ENCODE measurements around the gene GLIS2.

GLIS2 gene

GRCh38 chr16:4309102-4309832 is 6.6 kb upstream of the GLIS2 start:
- ChIA-PET CTCF (interaction anchor here (0.7 to 2.2 kb wide), 10 partner anchors 8 to 109 kb away, joined by 3 to 12 read pairs (median 4); no protein-coding TSS in a partner anchor), POLR2A (interaction anchor here (1.1 to 1.3 kb wide), 2 partner anchors 14 to 38 kb away, joined by 3 read pairs; no protein-coding TSS in a partner anchor)
- no peak overlapping the region for H3K27ac ChIP-seq (ENCODE audit: extremely low read depth, low read depth, low read length)
- TF ChIP-seq ZNF423 (tag by site-specific recombination; IDR thresholded peaks at IDR 0.05) (0 out of 2 replicates have a peak, but pooled peaks have one; percentile 18), ZNF10 (tag by site-specific recombination; IDR thresholded peaks at IDR 0.05) (no peak)
- H3K36me3 ChIP-seq (ENCODE audit: control insufficient read depth in 2 of 2, insufficient read depth in 1 of 2, low read length in 2 of 2), result no peaks in the 10 kb centered on the region
- no peaks in the 10 kb centered on the region for H3K9me3 ChIP-seq (ENCODE audit: control insufficient read depth, insufficient read depth, low read depth, low read length)
- H3K4me3 ChIP-seq (ENCODE audit: low read depth, low read length), result no peak overlapping the region
- H3K4me1 ChIP-seq (ENCODE audit: control insufficient read depth, insufficient read depth, low read length), result no peaks in the 10 kb centered on the region

GRCh38 chr16:4309833-4310266 is 6.0 kb upstream of the GLIS2 start:
- H3K4me1 ChIP-seq (ENCODE audit: control insufficient read depth, insufficient read depth, low read length), result no peaks in the 10 kb centered on the region
- ChIA-PET POLR2A (interaction anchor here (1.1 to 1.3 kb wide), 2 partner anchors 15 to 38 kb away, joined by 3 read pairs; no protein-coding TSS in a partner anchor), CTCF (interaction anchor here (0.6 to 2.2 kb wide), 11 partner anchors 9 to 116 kb away, joined by 3 to 12 read pairs (median 3); no protein-coding TSS in a partner anchor)
- no peak overlapping the region for H3K4me3 ChIP-seq (ENCODE audit: low read depth, low read length)
- no peak overlapping the region for H3K27ac ChIP-seq (ENCODE audit: extremely low read depth, low read depth, low read length)
- H3K9me3 ChIP-seq (ENCODE audit: control insufficient read depth, insufficient read depth, low read depth, low read length), result no peaks in the 10 kb centered on the region
- H3K36me3 ChIP-seq (ENCODE audit: control insufficient read depth in 2 of 2, insufficient read depth in 1 of 2, low read length in 2 of 2), result no peaks in the 10 kb centered on the region
- no peak for TF ChIP-seq ZNF2 (tag by site-specific recombination; IDR thresholded peaks at IDR 0.05)
- TF ChIP-seq SCRT1 (tag by site-specific recombination; IDR thresholded peaks at IDR 0.05; ENCODE audit: borderline replicate concordance), result no peak
- no peak for TF ChIP-seq ZNF211 (tag by site-specific recombination; IDR thresholded peaks at IDR 0.05; ENCODE audit: low read depth)
- TF ChIP-seq ZNF76 (tag by site-specific recombination; IDR thresholded peaks at IDR 0.05; ENCODE audit: borderline replicate concordance, low read depth), result no peak
- TF ChIP-seq ZNF223 (tag by site-specific recombination; IDR thresholded peaks at IDR 0.05), result no peak
- TF ChIP-seq ZNF121 (tag by site-specific recombination; IDR thresholded peaks at IDR 0.05), result no peak
- no peak for TF ChIP-seq ZNF624 (tag by site-specific recombination; IDR thresholded peaks at IDR 0.05)
- no peak for TF ChIP-seq ZNF302 (tag by site-specific recombination; IDR thresholded peaks at IDR 0.05; ENCODE audit: low read depth)
- no peak for TF ChIP-seq ZNF114 (tag by site-specific recombination; IDR thresholded peaks at IDR 0.05)
- peak; percentile 94 for TF ChIP-seq ZIC2 (tag by site-specific recombination; IDR thresholded peaks at IDR 0.05)
- peak; percentile 90 for TF ChIP-seq ZSCAN30 (tag by site-specific recombination; IDR thresholded peaks at IDR 0.05)
- TF ChIP-seq KLF1 (tag by site-specific recombination; IDR thresholded peaks at IDR 0.05), result 0 out of 2 replicates have a peak, but pooled peaks have one; percentile 17
- TF ChIP-seq ZSCAN5A (tag by site-specific recombination; IDR thresholded peaks at IDR 0.05), result no peak
- no peak for TF ChIP-seq KLF10 (tag by site-specific recombination; IDR thresholded peaks at IDR 0.05)
- peak; percentile 66; the same call in 1 of the 2 replicates for TF ChIP-seq ZNF561 (tag by site-specific recombination; IDR thresholded peaks at IDR 0.05; ENCODE audit: borderline replicate concordance)
- TF ChIP-seq GLIS2 (tag by site-specific recombination; IDR thresholded peaks at IDR 0.05), result peak; percentile 31; the same call in 1 of the 2 replicates
- TF ChIP-seq SP3 (tag by site-specific recombination; IDR thresholded peaks at IDR 0.05), result no peak
- TF ChIP-seq ZNF214 (tag by site-specific recombination; IDR thresholded peaks at IDR 0.05; ENCODE audit: borderline replicate concordance), result no peak
- no peak for TF ChIP-seq ZNF362 (tag by site-specific recombination; IDR thresholded peaks at IDR 0.05)
- no peak for TF ChIP-seq PRDM10 (tag by site-specific recombination; IDR thresholded peaks at IDR 0.05)
- TF ChIP-seq IKZF3 (tag by site-specific recombination; IDR thresholded peaks at IDR 0.05), result no peak
- TF ChIP-seq ZNF514 (tag by site-specific recombination; IDR thresholded peaks at IDR 0.05), result no peak
- no peak for TF ChIP-seq ZNF658 (tag by site-specific recombination; IDR thresholded peaks at IDR 0.05)
- TF ChIP-seq ZNF660 (tag by site-specific recombination; IDR thresholded peaks at IDR 0.05), result no peak
- no peak for TF ChIP-seq ZNF510 (tag by site-specific recombination; IDR thresholded peaks at IDR 0.05; ENCODE audit: insufficient replicate concordance)
- no peak for TF ChIP-seq ZNF404 (tag by site-specific recombination; IDR thresholded peaks at IDR 0.05)
- no peak for TF ChIP-seq MEIS1 (CRISPR knock-in tag; IDR thresholded peaks at IDR 0.05; ENCODE audit: borderline replicate concordance)
